Mononuclear cell (primary cell): ENCODE data around the gene WNT8B. TPM values are rescaled to one million over a fixed set of nuclear protein-coding genes. Genes with fewer than 3 reads are reported as not detected.

Experiments used
- H3K27me3 ChIP-seq: 2 replicates; pipeline ENCODE4 v1.6.0; 2011; ENCODE audit warnings: low read length, control low read depth; ENCODE audit not compliant: insufficient read depth
- H3K4me1 ChIP-seq: 2 replicates; pipeline ENCODE4 v1.5.1; 2011; ENCODE audit warnings: mild to moderate bottlenecking, low read length, control low read depth; ENCODE audit not compliant: insufficient read depth
- H3K4me3 ChIP-seq: 2 replicates; pipeline ENCODE4 v1.5.1; 2011; ENCODE audit warnings: mild to moderate bottlenecking, low read length, moderate library complexity
- H3K9me3 ChIP-seq: 2 replicates; pipeline ENCODE4 v1.5.1; 2011; ENCODE audit warnings: low read depth, mild to moderate bottlenecking, control low read depth, low read length
- total RNA-seq: library from RNA; depleted of rRNA; stranded (reverse); fragments of >200 nt; gene quantifications from one replicate; pipeline ENCODE4 v1.2.3, GENCODE V29; 2012

Gene WNT8B
- total RNA-seq, 1 donor = not detected

DNA sequence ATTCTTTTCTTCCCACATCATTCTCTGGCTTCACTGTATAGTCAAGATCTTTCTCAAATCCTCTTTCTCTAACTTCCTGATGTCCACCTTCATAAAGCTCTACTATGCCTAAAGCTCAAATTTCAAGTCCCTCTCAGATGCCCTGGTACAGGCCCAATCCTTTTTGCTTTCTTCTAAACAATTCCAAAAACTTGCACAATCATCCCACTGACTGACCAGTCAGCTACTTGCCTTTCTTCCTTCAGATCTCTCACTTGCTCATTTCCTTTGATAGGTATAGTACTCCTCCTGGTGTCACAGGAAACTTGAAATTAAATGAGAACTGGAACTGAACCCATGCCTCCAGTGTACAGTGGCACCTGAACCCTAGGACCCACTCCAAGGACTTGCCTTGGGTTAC is 38.6 kb downstream of the WNT8B start:
- Histone ChIP-seq H3K27me3 (no peaks in the 10 kb centered on the region), H3K4me3 (no peak overlapping the region), H3K9me3 (no peaks in the 10 kb centered on the region), H3K4me1 (no peaks in the 10 kb centered on the region)

DNA sequence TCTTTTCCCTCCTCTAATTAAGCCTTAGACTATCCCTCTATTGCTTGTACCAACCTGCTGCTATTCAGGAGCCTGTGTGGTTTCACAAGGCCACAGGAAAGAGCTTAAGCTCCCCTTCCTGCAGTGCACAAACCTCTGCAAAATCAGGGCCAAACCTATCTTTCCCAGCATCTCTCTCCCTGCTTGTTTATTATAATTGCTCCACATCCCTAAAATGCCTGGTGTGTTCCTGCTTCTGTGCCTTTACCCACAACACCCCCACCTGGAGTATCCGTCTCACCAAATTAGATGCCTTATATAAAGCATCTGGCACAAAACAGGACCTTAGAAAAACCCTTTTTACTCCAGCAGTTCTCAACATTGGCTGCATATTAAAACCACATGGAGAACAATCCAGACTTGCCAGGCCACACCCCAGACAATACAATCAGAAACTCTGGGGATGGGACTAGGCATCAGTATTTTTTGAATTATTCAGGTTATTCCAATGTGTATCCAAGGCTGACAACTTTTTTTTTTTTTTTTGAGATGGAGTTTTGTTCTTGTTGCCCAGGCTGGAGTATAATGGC is 40.2 kb downstream of the WNT8B start:
- Histone ChIP-seq H3K9me3 (no peaks in the 10 kb centered on the region), H3K4me1 (no peaks in the 10 kb centered on the region)

DNA sequence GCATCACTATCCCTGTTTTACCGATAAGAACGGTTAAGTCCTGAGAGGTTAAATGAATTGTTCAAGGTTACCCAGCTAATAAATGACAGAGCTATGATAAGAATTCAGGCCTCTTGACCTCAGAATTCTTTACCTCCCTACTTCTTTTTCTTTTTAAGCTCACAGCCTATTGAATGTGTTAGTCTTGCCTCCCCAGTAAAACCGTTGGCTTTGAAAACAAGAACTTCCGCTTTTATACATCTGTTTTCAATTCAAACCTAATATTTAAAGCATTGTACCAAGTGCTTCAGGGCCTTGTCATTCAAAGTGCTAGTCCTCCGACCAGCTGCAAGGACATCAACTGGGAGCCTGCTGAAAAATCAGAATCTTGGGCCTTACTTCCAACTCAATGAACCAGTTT is 41.3 kb downstream of the WNT8B start:
- no peaks in the 10 kb centered on the region for H3K27me3 ChIP-seq
- no peak overlapping the region for H3K4me3 ChIP-seq
- peaks cover 8% of the 10 kb centered on the region for H3K4me1 ChIP-seq

More for the DNA sequence above, 40.2 kb downstream of the WNT8B start:
- no peak overlapping the region for H3K4me3 ChIP-seq
- H3K27me3 ChIP-seq = no peaks in the 10 kb centered on the region

GRCh38 chr10:100505164-100505563 is 42.4 kb downstream of the WNT8B start:
- no peak overlapping the region for H3K4me3 ChIP-seq
- H3K4me1 ChIP-seq = peaks cover 16% of the 10 kb centered on the region
- H3K27me3 ChIP-seq = no peaks in the 10 kb centered on the region
- H3K9me3 ChIP-seq = no peaks in the 10 kb centered on the region

More for the DNA sequence above, 41.3 kb downstream of the WNT8B start:
- H3K9me3 ChIP-seq = no peaks in the 10 kb centered on the region

DNA sequence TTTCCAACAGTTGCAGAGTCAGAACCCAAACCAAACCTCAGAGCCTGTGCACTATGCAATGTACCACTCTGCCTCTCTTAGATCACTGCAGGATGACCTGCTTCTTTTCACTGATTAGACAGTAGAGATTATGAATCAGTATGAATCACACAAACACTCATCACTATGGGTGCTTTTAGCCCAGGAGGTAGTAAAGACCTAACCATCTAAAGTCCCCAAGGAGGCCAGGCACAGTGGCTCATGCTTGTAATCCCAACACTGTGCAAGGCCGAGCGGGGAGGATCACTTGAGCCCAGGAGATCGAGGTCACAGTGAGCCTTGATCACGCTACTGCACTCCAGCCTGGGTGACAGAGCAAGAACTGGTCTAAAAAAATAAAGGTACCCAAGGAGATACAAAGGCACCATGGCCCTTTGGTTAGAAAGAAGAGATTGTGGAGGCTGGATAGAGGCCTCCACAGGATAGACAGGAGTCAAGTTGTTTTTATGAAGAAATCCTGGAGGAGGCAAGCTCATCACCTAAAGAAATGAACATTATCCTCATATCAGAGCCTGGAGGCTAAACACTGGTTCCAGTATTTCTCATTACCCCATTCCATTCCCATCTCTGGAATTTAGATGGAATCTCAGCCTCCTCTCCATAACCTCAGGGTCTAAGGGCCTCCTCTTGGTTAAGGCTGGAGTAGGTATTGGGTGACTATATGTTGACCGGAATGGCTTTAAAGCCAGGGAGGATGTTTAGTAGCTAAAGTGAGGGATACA is 44.0 kb downstream of the WNT8B start:
- Histone ChIP-seq H3K9me3 (no peaks in the 10 kb centered on the region), H3K4me1 (peaks cover 32% of the 10 kb centered on the region), H3K4me3 (no peak overlapping the region), H3K27me3 (no peaks in the 10 kb centered on the region)

DNA sequence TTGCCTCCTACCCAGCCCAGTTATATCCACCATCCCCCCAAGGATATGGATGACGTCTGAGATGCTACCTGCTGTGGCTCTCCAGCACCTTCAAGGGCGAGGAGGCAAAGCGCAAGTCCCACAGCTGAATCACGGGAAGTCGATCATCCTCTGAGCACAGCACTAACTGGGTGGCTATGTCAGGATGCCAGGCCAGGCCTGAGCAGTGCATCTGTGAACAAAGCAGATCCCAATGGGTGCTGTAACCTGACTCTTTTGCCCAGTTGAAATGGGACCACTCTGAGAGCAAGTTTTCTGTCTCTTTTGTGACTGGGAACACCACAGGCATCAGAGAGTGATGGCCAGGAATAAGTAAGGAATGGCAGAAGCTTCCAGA is 44.5 kb downstream of the WNT8B start:
- Histone ChIP-seq H3K4me3 (no peak overlapping the region), H3K9me3 (no peaks in the 10 kb centered on the region), H3K27me3 (no peaks in the 10 kb centered on the region), H3K4me1 (peaks cover 32% of the 10 kb centered on the region)

DNA sequence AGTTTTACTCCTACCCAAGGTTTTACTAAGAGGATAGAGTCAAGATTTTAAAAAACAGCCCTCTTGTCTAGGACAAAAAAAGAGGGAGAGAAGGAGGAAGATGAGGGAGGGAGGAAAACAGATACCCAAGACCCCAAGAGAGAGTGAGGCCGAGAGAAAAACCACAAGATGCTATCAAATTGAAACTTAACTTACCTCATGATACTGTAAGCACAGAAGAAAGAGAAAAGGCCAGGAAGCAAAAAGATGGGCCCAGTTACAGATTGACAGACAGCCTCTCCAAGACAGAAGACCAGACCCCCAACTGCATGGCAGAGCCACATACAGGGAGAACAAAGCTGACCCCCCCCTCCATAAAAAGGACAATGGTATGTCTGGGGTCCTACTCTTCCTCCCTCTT is 45.5 kb downstream of the WNT8B start:
- Histone ChIP-seq H3K27me3 (no peaks in the 10 kb centered on the region), H3K4me3 (no peak overlapping the region), H3K4me1 (peaks cover 32% of the 10 kb centered on the region), H3K9me3 (no peaks in the 10 kb centered on the region)

DNA sequence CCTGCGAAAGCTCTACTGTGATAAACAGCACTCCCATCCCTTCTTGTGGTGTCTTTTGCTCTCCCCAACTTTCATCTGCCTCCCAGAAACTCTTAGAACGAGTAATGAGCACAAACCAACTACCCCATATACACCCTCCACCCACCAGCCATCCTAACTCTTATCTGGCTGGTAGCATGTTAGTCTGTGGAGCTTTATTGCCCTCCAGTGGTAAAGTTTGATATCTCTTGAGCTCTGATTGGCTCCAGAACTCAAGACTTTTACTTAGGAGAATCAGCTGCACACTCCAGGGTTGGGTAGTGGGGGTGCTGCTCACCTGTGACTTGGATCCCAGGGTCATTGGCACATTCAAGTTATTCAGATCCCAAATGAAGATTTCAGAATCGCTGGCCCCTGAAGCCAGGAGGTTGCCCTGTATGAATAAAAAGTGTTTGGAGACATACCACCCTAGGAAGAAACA is 45.9 kb downstream of the WNT8B start:
- no peaks in the 10 kb centered on the region for H3K27me3 ChIP-seq
- H3K9me3 ChIP-seq = no peaks in the 10 kb centered on the region
- peaks cover 32% of the 10 kb centered on the region for H3K4me1 ChIP-seq
- H3K4me3 ChIP-seq = no peak overlapping the region

DNA sequence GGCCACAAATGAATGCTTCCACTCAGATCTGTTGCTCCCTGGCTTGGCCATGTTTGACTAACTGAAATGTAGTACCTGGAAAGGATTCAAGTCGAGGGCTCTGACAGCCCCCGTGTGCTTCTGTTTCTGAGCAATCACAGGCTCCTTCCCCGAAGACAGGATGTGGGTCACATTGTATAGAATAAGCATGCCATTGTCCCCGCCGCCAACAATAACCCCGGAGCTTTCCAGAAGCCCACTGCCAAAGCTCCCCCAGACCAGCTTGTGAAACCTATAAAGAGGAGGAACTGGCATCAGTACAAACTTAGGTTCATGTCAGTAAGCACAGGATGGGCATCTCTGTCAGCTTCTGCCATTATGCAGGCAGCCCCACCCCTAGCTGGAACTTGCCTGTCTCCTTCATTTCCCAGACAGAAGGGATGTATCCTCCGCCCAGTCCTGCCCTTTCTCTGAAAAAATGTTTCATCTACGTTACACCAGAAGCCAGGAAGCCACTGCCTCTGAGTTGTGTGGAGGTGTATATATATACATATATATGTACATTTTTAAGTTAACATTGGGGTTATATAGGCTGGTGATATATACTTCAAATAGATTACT is 46.5 kb downstream of the WNT8B start:
- H3K4me1 ChIP-seq = peaks cover 32% of the 10 kb centered on the region
- H3K9me3 ChIP-seq = no peaks in the 10 kb centered on the region
- H3K4me3 ChIP-seq = no peak overlapping the region
- no peaks in the 10 kb centered on the region for H3K27me3 ChIP-seq

DNA sequence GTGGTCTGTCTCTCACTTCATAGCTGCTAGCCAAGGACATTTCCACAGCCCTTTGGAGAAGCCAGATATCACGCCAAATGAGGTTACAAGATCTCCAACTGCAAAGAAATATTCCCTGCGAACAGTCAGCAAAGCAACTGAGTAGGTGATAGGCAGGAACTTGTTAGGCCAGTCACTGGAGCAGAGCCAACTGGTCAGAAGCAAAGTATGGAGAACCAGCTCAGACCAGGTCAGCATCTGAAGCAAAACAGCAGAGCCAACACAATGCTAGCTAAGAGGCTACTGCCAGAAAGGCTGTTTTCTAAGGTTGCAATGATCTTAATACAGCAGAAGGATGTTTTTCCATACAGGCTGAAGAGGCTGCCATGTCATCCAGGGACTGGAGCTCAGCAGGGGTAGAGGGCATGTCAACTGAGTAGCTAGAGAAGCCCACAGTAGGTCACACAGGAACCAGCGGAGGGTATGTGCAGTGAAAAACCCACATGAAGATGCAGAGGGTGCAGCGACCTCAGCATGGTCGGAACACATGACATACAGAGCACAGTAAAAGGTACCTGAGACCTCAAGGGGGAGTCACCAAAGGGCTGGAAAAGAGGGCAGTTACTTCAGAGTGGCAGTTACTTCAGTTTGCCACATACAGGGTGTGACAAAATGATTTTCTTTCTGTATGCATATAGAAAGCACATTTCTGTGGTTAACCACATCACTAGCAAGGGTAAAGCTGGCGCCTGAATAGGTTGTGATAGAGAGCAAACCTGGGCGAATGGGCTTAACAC is 47.9 kb downstream of the WNT8B start:
- H3K4me3 ChIP-seq = no peak overlapping the region
- H3K9me3 ChIP-seq = no peaks in the 10 kb centered on the region
- no peaks in the 10 kb centered on the region for H3K27me3 ChIP-seq
- H3K4me1 ChIP-seq = peaks cover 32% of the 10 kb centered on the region

GRCh38 chr10:100515612-100516011 is 52.8 kb downstream of the WNT8B start:
- Histone ChIP-seq H3K9me3 (no peaks in the 10 kb centered on the region), H3K4me3 (no peak overlapping the region), H3K27me3 (peaks cover 13% of the 10 kb centered on the region), H3K4me1 (peaks cover 24% of the 10 kb centered on the region)

DNA sequence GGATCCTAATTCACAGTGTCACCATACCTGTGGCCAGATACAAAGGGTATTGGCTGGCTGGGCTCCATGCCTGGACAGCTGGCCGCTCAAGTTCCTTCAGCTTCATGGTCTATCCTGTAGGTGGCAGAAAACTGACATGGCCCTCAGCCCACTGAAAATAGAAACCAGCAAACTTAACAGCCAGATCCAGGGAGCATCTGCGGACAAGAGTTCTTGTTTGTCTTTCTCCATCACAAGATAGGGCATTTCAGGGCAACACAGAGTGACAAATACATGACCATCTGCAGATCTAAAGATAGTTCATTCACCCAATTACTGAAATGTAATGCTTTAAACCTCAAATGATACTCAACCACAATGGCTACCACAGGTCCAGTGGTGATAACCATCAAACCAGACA is 54.0 kb downstream of the WNT8B start:
- no peaks in the 10 kb centered on the region for H3K9me3 ChIP-seq
- H3K27me3 ChIP-seq = peaks cover 13% of the 10 kb centered on the region
- no peak overlapping the region for H3K4me3 ChIP-seq
- H3K4me1 ChIP-seq = peaks cover 13% of the 10 kb centered on the region

- no peak overlapping the region for H3K4me3 ChIP-seq
- peaks cover 13% of the 10 kb centered on the region for H3K4me1 ChIP-seq
- H3K9me3 ChIP-seq = no peaks in the 10 kb centered on the region
- H3K27me3 ChIP-seq = peaks cover 13% of the 10 kb centered on the region
Observed at GRCh38 chr10:100518761-100519241, 56.0 kb downstream of the WNT8B start.

GRCh38 chr10:100519311-100520051 is 56.7 kb downstream of the WNT8B start, which contains the start of gene SEC31B:
Gene SEC31B (minus strand): TSS chr10:100519861. CDS start chr10:100516952, 2,909 bp downstream.
- no peak within 1 kb of the TSS for H3K4me3 ChIP-seq
- peaks cover 13% of the 10 kb centered on the region for H3K4me1 ChIP-seq
- peaks cover 13% of the 10 kb centered on the region for H3K27me3 ChIP-seq
- no peaks in the 10 kb centered on the region for H3K9me3 ChIP-seq
